Common myeloid progenitor, CD34-positive (primary cell): ENCODE data around the gene CRIM1.

Experiments
- CTCF ChIA-PET: fragments of 350-600 bp; sonication (Branson Sonifier 250); formaldehyde crosslinking; loops from one replicate; lab custom pipeline; 2021; ENCODE audit warnings: antibody characterized with exemption; lab: Charles Lee
- POLR2A ChIA-PET: fragments of 350-600 bp; sonication (Branson Sonifier 250); formaldehyde crosslinking; loops from one replicate; lab custom pipeline; 2021; ENCODE audit warnings: antibody characterized with exemption; lab: Charles Lee
- DNase-seq, 3 donors: peaks; one replicate each; pipeline versions ENCODE4 v3.0.0 to v3.0.0-alpha.2; 2013
- H3K27ac ChIP-seq, 2 experiments: 1 replicate in 1 of 2; 2 replicates in 1 of 2; pipeline ENCODE4 v1.7.0; 2013; ENCODE audit warnings: inconsistent platforms in 2 of 2, low read length in 2 of 2, mild to moderate bottlenecking in 2 of 2, low read depth in 1 of 2, moderate library complexity in 1 of 2; ENCODE audit not compliant: severe bottlenecking in 2 of 2, insufficient read depth in 1 of 2, poor library complexity in 1 of 2
- H3K27me3 ChIP-seq, 5 experiments: replicated peaks in 2 of 5; 1 replicate in 3 of 5; 2 replicates in 2 of 5; pipeline versions ENCODE4 v1.6.1 to v1.7.0; 2013; ENCODE audit warnings: low read length in 4 of 5, mild to moderate bottlenecking in 2 of 5, moderate library complexity in 2 of 5, inconsistent platforms in 1 of 5; ENCODE audit not compliant: insufficient read depth in 5 of 5, control insufficient read depth in 4 of 5
- H3K36me3 ChIP-seq, 4 experiments: 1 replicate in 2 of 4; 2 replicates in 2 of 4; pipeline versions ENCODE4 v1.6.1 to v1.7.0; 2013; ENCODE audit warnings: low read length in 3 of 4, control low read depth in 1 of 4, mild to moderate bottlenecking in 1 of 4; ENCODE audit not compliant: control insufficient read depth in 4 of 4, insufficient read depth in 4 of 4
- H3K4me1 ChIP-seq, 4 experiments: 1 replicate in 3 of 4; 2 replicates in 1 of 4; pipeline versions ENCODE4 v1.6.1 to v1.7.1; 2013; ENCODE audit warnings: low read length in 3 of 4, mild to moderate bottlenecking in 3 of 4, control low read depth in 1 of 4, inconsistent platforms in 1 of 4, moderate library complexity in 1 of 4; ENCODE audit not compliant: control insufficient read depth in 4 of 4, insufficient read depth in 4 of 4; ENCODE audit errors: control extremely low read depth in 1 of 4
- H3K4me3 ChIP-seq, 7 experiments: 1 replicate in 4 of 7; 2 replicates in 3 of 7; pipeline versions ENCODE4 v1.5.1 to v1.7.0; 2013; ENCODE audit warnings: mild to moderate bottlenecking in 7 of 7, low read length in 6 of 7, moderate library complexity in 6 of 7, inconsistent platforms in 2 of 7, low read depth in 2 of 7, control low read depth in 1 of 7; ENCODE audit not compliant: insufficient read depth in 4 of 7, control insufficient read depth in 1 of 7; ENCODE audit errors: extremely low read depth in 1 of 7
- H3K9me3 ChIP-seq, 5 experiments: 1 replicate in 4 of 5; 2 replicates in 1 of 5; pipeline versions ENCODE4 v1.6.1 to v1.7.1; 2013; ENCODE audit warnings: low read length in 4 of 5, mild to moderate bottlenecking in 2 of 5, inconsistent platforms in 1 of 5, low read depth in 1 of 5, moderate library complexity in 1 of 5; ENCODE audit not compliant: control insufficient read depth in 4 of 5, insufficient read depth in 2 of 5; ENCODE audit errors: control extremely low read depth in 1 of 5
- WGBS: methylation state at CpG from one replicate; pipeline ENCODE4 v1.1.5; 2013; ENCODE audit not compliant: insufficient coverage; 5-methylcytosine and 5-hydroxymethylcytosine counted together

CRIM1 gene

DNA sequence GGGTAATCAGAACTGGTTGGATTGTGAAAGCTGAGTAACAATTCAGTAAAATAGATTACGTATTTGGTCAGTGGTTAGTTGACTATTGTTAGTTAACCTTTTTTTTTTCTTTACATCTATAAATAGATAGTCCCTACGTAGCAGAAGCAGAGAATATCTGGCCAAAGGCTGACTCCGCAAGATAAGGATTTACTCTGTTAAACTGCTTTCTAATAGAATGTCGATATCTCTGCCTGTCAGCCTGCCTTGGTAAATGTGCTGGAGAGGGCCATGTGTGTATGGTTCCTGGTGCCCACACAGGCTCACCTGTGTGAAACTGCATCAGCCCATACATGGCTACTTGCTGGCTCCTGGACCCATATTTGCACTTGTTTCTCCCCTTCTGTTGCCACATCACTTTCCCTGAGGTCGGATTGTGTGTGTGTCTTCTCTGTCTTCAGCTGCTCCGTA, 94.4 kb downstream of the CRIM1 start:
- Histone ChIP-seq H3K4me1 (no peaks in the 10 kb centered on the region), H3K36me3 (peaks cover 0 to 10% (median 6%) of the 10 kb centered on the region in 4 experiments), H3K9me3 (no peaks in the 10 kb centered on the region), H3K27me3 (no peaks in the 10 kb centered on the region), H3K4me3 (no peak overlapping the region), H3K27ac (no peak overlapping the region)
- 82% methylated on average over 5 of the region's 6 CpGs for WGBS
- ChIA-PET POLR2A (interaction anchor here (0.6 kb wide), 1 partner anchor 14 kb away, joined by 4 read pairs; no protein-coding TSS in a partner anchor), CTCF (interaction anchor here (0.7 to 1.1 kb wide), 2 partner anchors 10 to 50 kb away, joined by 3 to 4 read pairs; no protein-coding TSS in a partner anchor)
- DNase-seq: peak in 2 of 3 donors; percentile 57 to 76

DNA sequence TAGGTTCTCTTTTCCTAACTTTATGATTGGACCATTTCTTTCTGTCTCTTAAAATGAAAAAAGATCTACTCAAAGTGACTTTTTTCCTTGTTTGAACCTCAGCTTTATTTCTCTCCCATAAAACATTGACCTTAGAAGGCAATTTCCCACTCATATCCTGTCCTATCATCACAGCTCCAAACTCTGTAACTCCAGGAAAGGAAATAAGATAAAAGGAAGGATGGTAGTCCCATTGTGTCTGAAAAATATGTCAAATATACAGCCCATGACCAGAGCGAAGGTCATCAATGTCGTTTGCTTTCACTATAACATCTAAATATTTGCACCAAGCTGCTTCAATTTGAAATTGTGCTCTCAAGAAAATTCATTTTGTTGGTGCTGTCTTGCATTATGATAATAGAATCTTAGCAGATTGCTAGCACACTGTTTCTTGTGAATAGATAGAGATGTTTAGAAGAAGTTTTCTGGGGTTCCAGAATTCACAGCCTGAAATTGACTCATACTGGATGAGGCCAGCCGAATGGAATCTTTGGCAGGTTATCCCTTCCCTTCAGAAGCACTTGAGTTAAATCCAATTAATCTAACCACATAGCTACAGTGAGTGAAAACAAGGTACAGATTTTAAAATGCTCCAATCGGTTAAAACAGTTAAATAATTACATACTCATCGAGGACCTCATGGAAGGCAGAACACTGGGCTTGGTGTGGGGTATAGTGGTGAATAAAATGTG, 95.1 kb downstream of the CRIM1 start:
- Histone ChIP-seq H3K27me3 (no peaks in the 10 kb centered on the region), H3K27ac (no peak overlapping the region), H3K4me3 (no peak overlapping the region), H3K36me3 (peaks cover 0 to 10% (median 6%) of the 10 kb centered on the region in 4 experiments), H3K4me1 (no peaks in the 10 kb centered on the region), H3K9me3 (no peaks in the 10 kb centered on the region)
- CTCF ChIA-PET: interaction anchor here (1.4 kb wide), 1 partner anchor 95 kb away, joined by 4 read pairs; the partner anchor contains the start of gene CRIM1
- no peak for DNase-seq
- no CpG with 5 or more reads among the region's 5 CpGs for WGBS
- POLR2A ChIA-PET: no interaction called here

DNA sequence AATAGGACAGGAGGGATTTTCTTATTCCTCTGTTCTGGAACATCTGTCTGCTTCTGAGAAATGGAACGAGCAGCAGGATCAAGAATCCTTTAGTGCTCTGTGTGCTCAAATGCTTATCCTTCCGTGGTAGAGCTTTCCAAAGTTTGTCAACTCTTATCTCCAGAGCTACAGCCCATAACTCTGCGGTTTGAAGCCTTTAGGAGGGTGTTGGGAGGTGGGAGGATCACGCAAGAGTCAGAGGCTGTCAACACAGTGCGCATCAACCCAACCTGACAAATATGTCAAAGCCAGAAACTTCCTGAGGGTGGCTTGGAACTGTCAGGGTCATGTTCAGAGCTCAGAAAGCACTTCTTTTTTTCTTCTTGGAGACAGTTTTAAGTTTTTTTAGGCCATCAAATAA, 95.9 kb downstream of the CRIM1 start:
- Histone ChIP-seq H3K27me3 (no peaks in the 10 kb centered on the region), H3K4me3 (no peak overlapping the region), H3K4me1 (no peaks in the 10 kb centered on the region), H3K36me3 (peaks cover 0 to 12% (median 6%) of the 10 kb centered on the region in 4 experiments), H3K27ac (no peak overlapping the region), H3K9me3 (no peaks in the 10 kb centered on the region)
- WGBS: no CpG with 5 or more reads among the region's 5 CpGs
- ChIA-PET CTCF (interaction anchor here (1.4 kb wide), 1 partner anchor 96 kb away, joined by 4 read pairs; the partner anchor contains the start of gene CRIM1), POLR2A (no interaction called here)
- peak in 2 of 3 donors; percentile 36 to 55 for DNase-seq

DNA sequence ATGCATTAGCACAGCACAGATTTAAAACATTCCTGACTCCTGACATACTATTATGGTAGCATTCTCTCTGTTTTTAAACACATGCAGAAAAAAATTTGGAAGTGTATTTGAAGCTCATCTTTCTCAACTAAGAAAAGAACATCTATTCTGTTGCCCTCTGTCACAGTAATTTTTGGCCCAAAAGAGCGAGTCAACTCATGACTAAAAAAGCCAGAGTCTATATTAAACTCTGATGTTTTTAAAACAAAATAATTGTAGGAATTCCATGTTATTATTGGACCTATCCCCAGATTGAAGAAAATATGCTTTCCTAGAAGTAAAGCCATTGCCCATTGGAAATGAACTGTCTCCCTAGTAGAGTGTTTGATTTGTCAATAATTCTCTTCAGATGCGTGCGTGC, 96.7 kb downstream of the CRIM1 start:
- DNase-seq: no peak

DNA sequence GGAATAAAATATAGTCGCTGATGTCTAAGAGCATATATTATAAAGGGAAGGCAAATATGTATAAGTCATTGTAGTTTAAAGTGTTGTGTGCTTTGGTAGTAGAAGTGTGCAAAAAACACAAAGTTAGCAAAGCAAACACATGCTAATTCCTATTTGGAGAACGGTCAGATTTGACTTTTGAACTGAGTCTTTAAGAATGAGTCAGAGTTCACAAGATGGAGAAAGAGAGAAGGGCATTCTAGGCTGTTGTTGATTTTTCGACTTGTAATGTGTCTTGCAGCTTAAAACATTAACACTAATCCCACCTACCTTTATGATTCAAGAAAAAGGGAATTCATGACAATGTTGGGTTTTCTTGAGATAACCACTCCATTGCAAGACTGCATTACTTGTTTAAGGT, 98.1 kb downstream of the CRIM1 start:
- Histone ChIP-seq H3K27me3 (no peaks in the 10 kb centered on the region), H3K9me3 (no peaks in the 10 kb centered on the region), H3K4me1 (no peaks in the 10 kb centered on the region), H3K4me3 (no peak overlapping the region), H3K36me3 (peaks cover 0 to 6% (median 4%) of the 10 kb centered on the region in 4 experiments), H3K27ac (no peak overlapping the region)
- 100% methylated on average over 2 of the region's 3 CpGs for WGBS
- ChIA-PET POLR2A (no interaction called here), CTCF (no interaction called here)
- DNase-seq: no peak

More for the DNA sequence above, 96.7 kb downstream of the CRIM1 start:
- WGBS: 86% methylated on average over 2 of the region's 3 CpGs
- Histone ChIP-seq H3K9me3 (no peaks in the 10 kb centered on the region), H3K4me1 (no peaks in the 10 kb centered on the region), H3K27me3 (no peaks in the 10 kb centered on the region), H3K36me3 (peaks cover 0 to 12% (median 6%) of the 10 kb centered on the region in 4 experiments), H3K4me3 (no peak overlapping the region), H3K27ac (no peak overlapping the region)
- ChIA-PET POLR2A (no interaction called here), CTCF (interaction anchor here (1.4 kb wide), 1 partner anchor 97 kb away, joined by 4 read pairs; the partner anchor contains the start of gene CRIM1)

DNA sequence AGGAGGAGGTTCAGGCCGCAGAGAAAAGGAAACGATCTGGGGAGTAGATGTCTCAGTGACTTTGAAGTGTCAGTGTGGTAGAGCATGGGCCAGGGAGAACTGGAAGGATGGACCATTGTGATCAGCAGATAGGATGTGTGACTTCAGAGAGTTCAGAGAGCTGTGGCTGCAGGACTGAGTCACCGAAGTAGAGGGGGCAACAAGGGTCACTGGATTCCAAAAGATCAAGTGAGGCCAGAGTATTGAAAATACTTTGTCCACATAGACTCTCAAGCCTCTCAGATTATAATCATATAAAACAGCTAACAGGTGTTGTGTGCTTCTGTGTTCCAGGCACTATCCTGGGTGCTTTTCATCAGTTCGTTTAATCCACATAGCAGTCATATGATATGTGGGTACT, 99.4 kb downstream of the CRIM1 start:
- no peak for DNase-seq
- no peaks in the 10 kb centered on the region for H3K4me1 ChIP-seq
- H3K4me3 ChIP-seq: no peak overlapping the region
- H3K9me3 ChIP-seq: no peaks in the 10 kb centered on the region
- peaks cover 0 to 5% (median 1%) of the 10 kb centered on the region in 4 experiments for H3K36me3 ChIP-seq
- CTCF ChIA-PET: no interaction called here
- POLR2A ChIA-PET: no interaction called here
- 100% methylated on average over 2 of the region's 4 CpGs for WGBS
- H3K27ac ChIP-seq: no peak overlapping the region
- no peaks in the 10 kb centered on the region for H3K27me3 ChIP-seq

DNA sequence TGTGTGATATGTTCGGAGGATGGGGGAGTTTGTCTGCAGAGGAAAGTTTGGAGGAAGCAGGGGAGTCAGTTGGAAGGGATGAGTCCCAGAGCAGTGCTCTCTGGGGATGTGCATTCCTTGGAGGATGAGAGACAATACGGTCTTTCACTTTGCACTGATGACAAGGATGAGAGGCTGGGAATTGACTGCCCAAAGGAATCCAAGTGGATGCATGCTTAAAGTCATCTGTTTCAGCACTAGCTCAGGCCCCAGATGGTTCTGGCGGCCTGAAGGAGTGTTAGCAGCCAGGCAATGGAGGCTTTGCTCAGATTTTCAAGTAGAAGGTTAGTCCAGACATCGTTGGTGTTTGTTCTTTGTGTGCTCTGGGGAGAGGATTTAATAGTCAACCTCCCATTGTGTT, 100.2 kb downstream of the CRIM1 start:
- Histone ChIP-seq H3K27me3 (no peaks in the 10 kb centered on the region), H3K36me3 (peaks cover 0 to 5% (median 1%) of the 10 kb centered on the region in 4 experiments), H3K9me3 (no peaks in the 10 kb centered on the region), H3K4me3 (no peak overlapping the region), H3K27ac (no peak overlapping the region), H3K4me1 (no peaks in the 10 kb centered on the region)
- ChIA-PET POLR2A (no interaction called here), CTCF (interaction anchor here (1.5 kb wide), 1 partner anchor 103 kb away, joined by 4 read pairs; no protein-coding TSS in a partner anchor)
- DNase-seq: no peak
- 95% methylated on average over 3 of the region's 4 CpGs for whole genome bisulfite sequencing
